Activated T-cell treated with anti-CD3 and anti-CD28 coated beads, Interleukin-2, amount 50 U/mL, for 48 hours (primary cell): ENCODE results near the gene SMAP1.
"Not testable (repeated sequence)": the region's sequence is repeated elsewhere in the genome, so short reads cannot be mapped to it uniquely, and the experiment has no call there.

Experiments used
- DNase-seq, 2 experiments: peaks; one replicate each; pipeline ENCODE4 v3.0.0-alpha.2; 2020

Gene SMAP1

DNA sequence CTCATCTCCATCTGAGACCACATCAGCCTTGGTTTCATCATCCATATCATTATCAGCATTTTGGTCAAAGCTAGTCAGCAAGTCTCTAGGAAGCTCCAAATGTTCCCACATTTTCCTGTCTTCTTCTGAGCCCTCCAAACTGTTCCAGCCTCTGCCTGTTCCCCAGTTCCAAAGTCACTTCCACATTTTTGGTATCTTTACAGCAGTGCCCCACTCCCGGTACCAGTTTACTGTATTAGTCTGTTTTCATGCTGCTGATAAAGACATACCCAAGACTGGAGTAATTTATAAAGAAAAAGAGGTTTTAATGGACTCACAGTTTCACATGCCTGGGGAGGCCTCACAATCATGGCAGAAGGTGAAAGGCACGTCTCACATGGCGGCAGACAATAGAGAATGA, 74.8 kb downstream of the SMAP1 start:
- not testable (repeated sequence) for DNase-seq

- no peak for DNase-seq
Observed at GRCh38 chr6:70753870-70754380, 86.2 kb downstream of the SMAP1 start.

- DNase-seq = no peak
Observed at GRCh38 chr6:70758883-70759282, 91.2 kb downstream of the SMAP1 start.

GRCh38 chr6:70763754-70764510, 96.2 kb downstream of the SMAP1 start:
- DNase-seq = no peak

DNA sequence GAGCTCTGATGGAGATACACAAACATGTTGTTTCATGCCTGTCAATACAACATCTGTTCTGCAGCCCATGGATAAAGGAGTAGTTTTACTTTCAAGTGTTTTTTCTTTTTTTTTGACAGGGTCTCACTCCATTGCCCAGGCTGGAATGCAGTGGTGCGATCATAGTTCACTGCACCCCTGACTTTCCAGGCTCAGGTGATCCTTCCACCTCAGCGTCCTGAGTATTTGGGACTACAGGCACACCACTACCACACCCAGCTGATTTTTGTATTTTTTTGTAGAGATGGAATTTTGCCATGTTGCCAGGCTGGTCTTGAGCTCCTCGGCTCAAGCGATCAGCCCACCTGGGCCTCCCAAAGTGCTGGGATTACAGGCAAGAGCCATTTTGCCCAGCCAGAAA, 97.0 kb downstream of the SMAP1 start:
- no peak for DNase-seq

- DNase-seq = not testable (repeated sequence)
Observed at GRCh38 chr6:70771351-70771750, 103.7 kb downstream of the SMAP1 start.

- DNase-seq = no peak
Observed at GRCh38 chr6:70779934-70780333, 112.3 kb downstream of the SMAP1 start.

DNA sequence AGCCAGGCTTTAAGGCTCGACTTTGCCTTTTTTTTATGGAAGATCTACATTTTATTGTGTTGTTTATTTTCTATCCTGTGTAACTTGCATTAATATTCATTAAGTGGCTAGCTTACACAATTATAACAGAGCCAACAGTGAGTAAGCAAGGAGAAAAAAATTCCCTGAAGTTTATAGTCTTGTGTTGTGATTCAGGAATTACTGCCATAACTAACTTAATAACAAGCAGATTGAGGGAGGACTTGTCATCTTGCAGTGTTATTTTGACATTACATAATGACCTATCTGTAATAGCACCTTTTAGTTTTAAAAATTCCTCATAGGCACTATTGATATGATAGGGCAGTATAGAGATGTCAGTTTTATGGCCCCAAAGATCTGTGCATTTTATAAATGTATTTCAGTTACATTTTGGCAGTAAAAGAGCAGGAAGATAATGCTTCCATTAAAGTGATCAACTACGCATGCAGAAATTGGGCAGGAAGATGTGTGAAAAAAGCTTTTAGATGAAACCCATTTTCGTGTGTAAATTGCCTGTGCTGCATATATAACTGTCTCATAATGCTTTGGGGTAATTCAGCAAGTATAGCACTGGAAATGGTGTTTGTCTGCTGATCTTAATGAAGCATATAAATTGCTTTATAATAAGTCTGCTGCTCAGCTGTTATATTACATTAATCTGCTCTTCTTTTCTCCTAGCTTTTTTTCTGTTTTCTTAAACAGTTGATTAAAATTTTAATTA, 123.0 kb downstream of the SMAP1 start:
- no peak for DNase-seq

GRCh38 chr6:70797625-70798024, 129.9 kb downstream of the SMAP1 start:
- DNase-seq = no peak

GRCh38 chr6:70806086-70806485, 138.4 kb downstream of the SMAP1 start:
- DNase-seq = no peak

GRCh38 chr6:70811788-70812187, 144.1 kb downstream of the SMAP1 start:
- DNase-seq = no peak

- no peak for DNase-seq
Observed at GRCh38 chr6:70813885-70814284, 146.2 kb downstream of the SMAP1 start.

DNA sequence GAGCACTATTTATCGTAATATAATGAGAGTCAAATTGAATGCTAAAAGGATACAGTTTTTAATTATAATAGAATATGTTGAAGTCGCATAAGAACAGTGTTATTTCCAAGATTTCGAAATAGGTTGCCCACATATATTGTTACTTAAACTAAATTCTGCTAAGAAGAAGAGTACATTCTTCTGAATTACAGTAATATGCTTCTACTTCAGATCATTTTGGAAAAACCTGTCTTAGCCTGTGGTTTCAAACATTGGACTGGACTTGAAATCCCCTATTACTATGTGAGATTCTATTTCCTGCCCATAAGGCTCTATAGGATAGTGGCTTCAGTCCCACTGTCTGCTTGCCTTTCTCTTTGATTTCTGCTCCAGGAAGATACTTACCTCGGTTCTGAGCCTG, 152.0 kb downstream of the SMAP1 start:
- DNase-seq = no peak

GRCh38 chr6:70820778-70821177, 153.1 kb downstream of the SMAP1 start:
- DNase-seq = no peak

DNA sequence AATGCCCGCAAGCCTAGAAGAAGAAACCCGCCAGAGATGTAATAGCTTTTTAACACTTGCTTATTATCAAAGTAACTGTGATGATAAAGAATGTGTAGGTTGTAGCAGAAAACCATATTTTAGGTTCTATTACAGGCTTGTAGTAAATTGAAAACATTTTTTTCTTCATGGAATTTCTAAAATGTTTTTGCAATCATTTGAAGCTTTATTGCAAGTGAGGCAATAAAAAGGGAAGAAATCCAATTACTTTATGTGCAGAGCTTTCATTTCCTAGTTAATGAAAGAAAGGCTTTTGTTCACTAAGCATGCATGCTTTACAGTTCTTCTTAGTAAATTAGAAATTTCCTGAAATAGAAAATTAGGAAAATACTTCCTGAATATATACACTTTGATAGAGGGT, 154.1 kb downstream of the SMAP1 start:
- DNase-seq = no peak

GRCh38 chr6:70823651-70824050, 156.0 kb downstream of the SMAP1 start:
- DNase-seq = no peak

GRCh38 chr6:70831427-70831826, 163.7 kb downstream of the SMAP1 start:
- no peak for DNase-seq

DNA sequence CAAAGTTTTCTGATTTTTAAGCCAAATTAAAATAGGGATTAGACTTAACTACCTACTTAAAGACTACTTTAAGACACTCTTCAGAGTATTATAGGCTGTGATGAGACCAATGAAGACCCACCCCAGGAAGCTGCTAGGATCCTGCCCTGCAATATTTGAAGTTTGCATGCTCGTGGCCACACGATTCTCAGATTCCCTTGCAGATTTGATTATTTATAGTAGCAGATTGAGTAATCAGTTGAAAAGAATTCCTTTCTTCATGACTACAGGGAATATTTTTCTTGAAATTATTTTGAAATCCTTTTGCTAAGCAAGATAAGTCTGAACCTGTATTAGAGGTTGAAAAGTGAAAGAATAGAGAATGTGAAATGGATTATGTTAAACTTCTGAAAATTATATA, 166.8 kb downstream of the SMAP1 start:
- DNase-seq = no peak

GRCh38 chr6:70838907-70839285, 171.2 kb downstream of the SMAP1 start:
- no peak for DNase-seq

DNA sequence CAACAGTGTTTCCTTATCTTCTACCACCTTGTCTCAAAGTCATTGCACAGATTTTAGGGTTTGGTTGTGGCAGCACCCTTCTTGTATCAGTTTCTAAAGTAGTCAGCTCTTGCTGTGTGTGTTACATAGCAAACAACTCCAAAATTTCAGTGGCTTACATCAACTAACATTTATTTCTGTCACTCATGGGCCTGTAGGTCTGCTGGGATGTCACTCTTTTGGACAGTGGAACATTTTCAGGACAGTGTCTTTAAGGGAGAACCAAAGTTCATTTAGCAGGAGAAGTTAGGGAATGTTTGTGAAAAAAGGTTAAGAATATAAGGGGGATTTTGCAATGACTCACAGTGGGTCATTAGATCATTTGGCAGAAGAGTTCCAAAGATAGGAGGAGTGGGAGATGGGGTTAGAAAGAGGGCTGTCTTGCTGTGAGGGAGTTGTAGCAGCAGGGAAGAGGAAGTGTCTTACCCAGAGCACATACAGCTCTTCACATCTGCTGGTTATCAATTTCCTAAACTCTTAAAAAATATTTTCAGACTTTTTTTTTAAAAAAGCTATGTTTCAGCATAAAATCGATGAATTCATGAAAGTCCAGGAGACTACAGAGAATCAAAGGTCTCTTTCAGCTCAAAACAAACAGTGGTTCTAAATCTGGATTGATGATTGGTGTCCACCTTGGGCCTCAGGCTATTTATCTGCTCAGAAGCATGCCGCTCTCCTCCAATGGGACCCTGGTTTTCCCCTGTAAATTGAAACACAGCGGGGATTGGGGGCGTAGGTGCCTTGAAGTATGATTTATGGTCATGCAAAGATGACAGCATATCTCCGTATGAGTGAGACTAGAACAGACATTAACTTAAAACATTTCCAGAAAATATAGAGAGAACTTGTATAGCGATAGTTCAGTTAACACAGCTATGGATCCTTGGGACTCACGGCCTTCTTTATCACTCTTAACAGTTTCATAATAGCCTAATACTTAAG, 171.9 kb downstream of the SMAP1 start:
- DNase-seq = no peak

GRCh38 chr6:70841112-70841511, 173.4 kb downstream of the SMAP1 start:
- DNase-seq = no peak

DNA sequence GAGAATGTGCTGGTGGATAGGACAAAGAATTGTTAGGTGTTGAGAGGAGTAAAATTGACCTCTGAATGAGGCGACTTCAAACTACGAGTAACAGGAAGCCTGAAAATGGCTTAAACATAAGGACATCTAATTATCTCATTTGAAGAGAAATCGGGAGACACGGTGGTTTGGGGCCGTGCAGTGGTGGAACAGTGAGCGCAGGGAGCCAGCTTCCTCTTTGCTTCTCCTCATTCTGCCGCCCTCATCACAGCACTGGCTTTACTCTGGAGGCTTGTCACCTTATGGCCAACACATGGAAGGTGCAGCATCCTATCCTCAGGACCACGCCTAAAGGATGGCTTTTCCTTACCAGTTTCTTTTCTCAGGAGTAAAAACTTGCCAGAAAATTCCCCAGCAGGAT, 174.9 kb downstream of the SMAP1 start:
- DNase-seq = no peak

DNA sequence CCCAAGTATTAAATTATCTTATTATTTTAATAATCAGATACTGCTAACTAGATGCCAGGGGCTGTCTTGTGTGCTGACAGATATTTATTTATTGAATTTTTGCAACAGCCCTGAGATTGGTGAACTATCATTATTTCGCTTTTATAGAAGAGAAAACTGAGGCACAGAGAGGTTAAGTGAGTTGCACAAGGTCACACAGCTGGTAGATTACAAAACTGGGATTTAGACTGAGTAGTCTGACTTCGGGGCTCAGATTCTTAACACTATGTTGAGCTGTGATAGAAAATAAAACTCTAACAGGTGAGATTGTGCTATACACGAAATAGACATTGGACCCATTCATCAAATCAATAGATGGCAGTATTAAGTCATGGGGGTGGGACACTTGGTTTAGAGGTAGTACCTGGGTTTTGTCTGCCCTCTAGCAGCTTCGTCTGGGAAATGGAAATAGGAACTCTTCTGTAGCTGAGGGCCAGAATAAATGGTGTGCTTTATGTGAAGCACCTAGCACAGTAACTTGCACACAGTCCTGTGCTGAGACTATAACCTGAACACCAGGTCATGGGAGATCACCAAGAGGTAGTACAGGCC, 175.7 kb downstream of the SMAP1 start:
- no peak for DNase-seq
